GM23338 (cell line): ENCODE data around the gene XPNPEP1. TPM values are rescaled to one million over a fixed set of nuclear protein-coding genes. Genes with fewer than 3 reads are reported as not detected.

ENCODE experiments used
- ATAC-seq: fragments of 200-7000 bp; cut with Tn5 transposase; 3 replicates; pipeline ENCODE4 v1.9.1; 2020
- DNase-seq: peaks from one replicate; pipeline ENCODE4 v3.0.0-alpha.2; 2015; ENCODE audit warnings: low spot score
- H2AFZ ChIP-seq: fragments of 200-600 bp; sonication (generic); 2 replicates; pipeline ENCODE4 v1.8.0; 2016; ENCODE audit warnings: antibody characterized with exemption, mild to moderate bottlenecking, moderate library complexity
- H3F3A ChIP-seq: fragments of 200-600 bp; sonication (generic); replicated peaks from 2 replicates; pipeline ENCODE4 v1.8.0; 2017; ENCODE audit warnings: antibody characterized with exemption, mixed run types, low read depth
- H3K27ac ChIP-seq: fragments of 200-600 bp; sonication (generic); 2 replicates; pipeline ENCODE4 v1.6.1; 2016; ENCODE audit warnings: low read depth
- H3K27me3 ChIP-seq: fragments of 200-600 bp; sonication (generic); 2 replicates; pipeline ENCODE4 v1.8.0; 2016; ENCODE audit warnings: mild to moderate bottlenecking, mixed run types, moderate library complexity; ENCODE audit not compliant: insufficient read depth
- H3K36me3 ChIP-seq: fragments of 200-600 bp; sonication (generic); 2 replicates; pipeline ENCODE4 v1.8.0; 2016; ENCODE audit warnings: mild to moderate bottlenecking; ENCODE audit not compliant: insufficient read depth
- H3K4me1 ChIP-seq: fragments of 200-600 bp; sonication (generic); 2 replicates; pipeline ENCODE4 v1.8.0; 2016; ENCODE audit warnings: mild to moderate bottlenecking, moderate library complexity; ENCODE audit not compliant: insufficient read depth
- H3K4me2 ChIP-seq: fragments of 200-600 bp; sonication (generic); 2 replicates; pipeline ENCODE4 v1.7.1; 2017; ENCODE audit warnings: mixed run types
- H3K4me3 ChIP-seq: fragments of 200-600 bp; sonication (generic); 2 replicates; pipeline ENCODE4 v1.6.1; 2016; ENCODE audit warnings: mixed run types
- H3K79me2 ChIP-seq: fragments of 200-600 bp; sonication (generic); replicated peaks from 2 replicates; pipeline ENCODE4 v1.8.0; 2017; ENCODE audit warnings: mild to moderate bottlenecking; ENCODE audit not compliant: insufficient read depth
- H3K9me2 ChIP-seq: fragments of 200-600 bp; sonication (generic); 2 replicates; pipeline ENCODE4 v1.8.0; 2017; ENCODE audit not compliant: insufficient read depth
- H4K20me1 ChIP-seq: fragments of 200-600 bp; sonication (generic); replicated peaks from 2 replicates; pipeline ENCODE4 v1.8.0; 2017; ENCODE audit warnings: mild to moderate bottlenecking; ENCODE audit not compliant: insufficient read depth
- H3K27ac Mint-ChIP-seq: 2 replicates; pipeline ENCODE4 v1.8.0; 2020; ENCODE audit warnings: inconsistent platforms, mild to moderate bottlenecking, moderate library complexity, mixed read lengths
- H3K27me3 Mint-ChIP-seq: 3 replicates; pipeline ENCODE4 v1.8.0; 2022; ENCODE audit warnings: low read depth, mild to moderate bottlenecking, moderate library complexity, mixed read lengths, inconsistent platforms; ENCODE audit not compliant: insufficient read depth, poor library complexity
- H3K36me3 Mint-ChIP-seq: 3 replicates; pipeline ENCODE4 v1.8.0; 2021; ENCODE audit warnings: low read depth, mild to moderate bottlenecking, inconsistent platforms, moderate library complexity, mixed read lengths
- H3K4me1 Mint-ChIP-seq: 3 replicates; pipeline ENCODE4 v1.8.0; 2020; ENCODE audit warnings: mild to moderate bottlenecking, inconsistent platforms, mixed read lengths
- H3K4me3 Mint-ChIP-seq: 3 replicates; pipeline ENCODE4 v1.8.0; 2021; ENCODE audit warnings: moderate library complexity, mild to moderate bottlenecking, inconsistent platforms, mixed read lengths
- H3K9me3 Mint-ChIP-seq: 3 replicates; pipeline ENCODE4 v1.8.0; 2020; ENCODE audit warnings: moderate library complexity, mild to moderate bottlenecking, inconsistent platforms, mixed read lengths
- CREB1 ChIP-seq: fragments of 250-450 bp; sonication (Bioruptor Pico); IDR thresholded peaks from 2 replicates; pipeline ENCODE4 v1.5.0; 2020; ENCODE audit warnings: low read depth, mild to moderate bottlenecking, moderate library complexity
- JUNB ChIP-seq: IDR thresholded peaks from one replicate; pipeline ENCODE4 v1.6.1; 2016; ENCODE audit warnings: antibody characterized with exemption; ENCODE audit not compliant: unreplicated experiment
- POLR2AphosphoS5 ChIP-seq: IDR thresholded peaks from 2 replicates; pipeline ENCODE4 v1.6.1; 2016; ENCODE audit warnings: antibody characterized with exemption, low read depth
- STAT1 ChIP-seq: IDR thresholded peaks from one replicate; pipeline ENCODE4 v1.6.1; 2016; ENCODE audit warnings: antibody characterized with exemption; ENCODE audit not compliant: unreplicated experiment
- ZNF114 ChIP-seq: fragments of 250-450 bp; sonication (Bioruptor Pico); IDR thresholded peaks from 2 replicates; pipeline ENCODE4 v1.5.0; 2020; ENCODE audit warnings: mild to moderate bottlenecking, moderate library complexity
- polyA plus RNA-seq: library from polyadenylated mRNA; unstranded; fragments of >200 nt; fragmentation: Nextera tagmentation; extraction: Ambion mirVana; gene quantifications from 2 replicates; pipeline ENCODE4 v1.2.1, GENCODE V29; 2016
- total RNA-seq: library from RNA; depleted of rRNA; stranded (reverse); fragments of >200 nt; shearing (Covaris generic); gene quantifications from 2 replicates; pipeline ENCODE4 v1.2.3, GENCODE V29; 2014
- TF ChIP-seq, protein P1 (sequence below): IDR thresholded peaks from 2 replicates; pipeline ENCODE4 v1.6.1; 2016; ENCODE audit warnings: antibody characterized with exemption
- TF ChIP-seq, protein P2 (sequence below), 2 experiments: fragments of 200-600 bp in 1 of 2; sonication (generic) in 1 of 2; conservative IDR thresholded peaks; 2 replicates each; pipeline versions ENCODE4 v1.5.1 to v1.6.1; 2016 to 2017; ENCODE audit warnings: antibody characterized with exemption in 2 of 2, low read depth in 2 of 2, mild to moderate bottlenecking in 2 of 2, moderate library complexity in 1 of 2
- TF ChIP-seq, protein P3 (sequence below): IDR thresholded peaks from one replicate; pipeline ENCODE4 v1.6.1; 2018; ENCODE audit warnings: antibody characterized with exemption; ENCODE audit not compliant: unreplicated experiment
- TF ChIP-seq, protein P4 (sequence below): fragments of 250-450 bp; sonication (Bioruptor Pico); IDR thresholded peaks from 2 replicates; pipeline ENCODE4 v1.5.0; 2020; ENCODE audit warnings: mild to moderate bottlenecking, moderate library complexity

The XPNPEP1 gene
- total and polyA plus RNA-seq, 2 experiments from 2014 or later: 17.5 to 55.8 TPM

DNA sequence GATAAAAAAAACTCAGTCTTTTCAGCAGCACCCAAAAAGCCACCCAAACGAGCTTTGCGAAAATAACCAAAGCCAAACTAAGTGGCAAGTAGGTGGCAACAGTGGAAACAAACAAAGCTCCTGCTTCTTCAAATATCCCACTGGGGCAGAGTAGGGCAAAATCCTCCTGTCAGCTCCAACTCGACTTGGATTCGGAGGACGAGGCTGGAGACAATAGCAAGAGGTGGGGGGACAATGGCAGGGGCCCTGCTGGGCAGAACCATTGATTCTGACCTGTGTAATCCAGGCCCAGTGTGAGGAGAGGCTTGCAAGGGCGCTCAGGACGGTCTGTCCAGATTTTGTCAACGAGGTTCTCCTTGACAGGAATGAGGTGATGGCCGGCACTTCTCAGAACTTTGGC is 35.5 kb downstream of the XPNPEP1 start (continued):
- TF ChIP-seq, protein P1, sequence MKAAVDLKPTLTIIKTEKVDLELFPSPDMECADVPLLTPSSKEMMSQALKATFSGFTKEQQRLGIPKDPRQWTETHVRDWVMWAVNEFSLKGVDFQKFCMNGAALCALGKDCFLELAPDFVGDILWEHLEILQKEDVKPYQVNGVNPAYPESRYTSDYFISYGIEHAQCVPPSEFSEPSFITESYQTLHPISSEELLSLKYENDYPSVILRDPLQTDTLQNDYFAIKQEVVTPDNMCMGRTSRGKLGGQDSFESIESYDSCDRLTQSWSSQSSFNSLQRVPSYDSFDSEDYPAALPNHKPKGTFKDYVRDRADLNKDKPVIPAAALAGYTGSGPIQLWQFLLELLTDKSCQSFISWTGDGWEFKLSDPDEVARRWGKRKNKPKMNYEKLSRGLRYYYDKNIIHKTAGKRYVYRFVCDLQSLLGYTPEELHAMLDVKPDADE: no peak
- TF ChIP-seq POLR2AphosphoS5 (no peak), STAT1 (no peak), JUNB (no peak), CREB1 (no peak), ZNF114 (CRISPR knock-in tag) (no peak)
- TF ChIP-seq, protein P2, sequence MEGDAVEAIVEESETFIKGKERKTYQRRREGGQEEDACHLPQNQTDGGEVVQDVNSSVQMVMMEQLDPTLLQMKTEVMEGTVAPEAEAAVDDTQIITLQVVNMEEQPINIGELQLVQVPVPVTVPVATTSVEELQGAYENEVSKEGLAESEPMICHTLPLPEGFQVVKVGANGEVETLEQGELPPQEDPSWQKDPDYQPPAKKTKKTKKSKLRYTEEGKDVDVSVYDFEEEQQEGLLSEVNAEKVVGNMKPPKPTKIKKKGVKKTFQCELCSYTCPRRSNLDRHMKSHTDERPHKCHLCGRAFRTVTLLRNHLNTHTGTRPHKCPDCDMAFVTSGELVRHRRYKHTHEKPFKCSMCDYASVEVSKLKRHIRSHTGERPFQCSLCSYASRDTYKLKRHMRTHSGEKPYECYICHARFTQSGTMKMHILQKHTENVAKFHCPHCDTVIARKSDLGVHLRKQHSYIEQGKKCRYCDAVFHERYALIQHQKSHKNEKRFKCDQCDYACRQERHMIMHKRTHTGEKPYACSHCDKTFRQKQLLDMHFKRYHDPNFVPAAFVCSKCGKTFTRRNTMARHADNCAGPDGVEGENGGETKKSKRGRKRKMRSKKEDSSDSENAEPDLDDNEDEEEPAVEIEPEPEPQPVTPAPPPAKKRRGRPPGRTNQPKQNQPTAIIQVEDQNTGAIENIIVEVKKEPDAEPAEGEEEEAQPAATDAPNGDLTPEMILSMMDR (conservative IDR thresholded peaks at IDR 0.05; ENCODE audit: low read depth in 2 of 2): no peak
- TF ChIP-seq, protein P3, sequence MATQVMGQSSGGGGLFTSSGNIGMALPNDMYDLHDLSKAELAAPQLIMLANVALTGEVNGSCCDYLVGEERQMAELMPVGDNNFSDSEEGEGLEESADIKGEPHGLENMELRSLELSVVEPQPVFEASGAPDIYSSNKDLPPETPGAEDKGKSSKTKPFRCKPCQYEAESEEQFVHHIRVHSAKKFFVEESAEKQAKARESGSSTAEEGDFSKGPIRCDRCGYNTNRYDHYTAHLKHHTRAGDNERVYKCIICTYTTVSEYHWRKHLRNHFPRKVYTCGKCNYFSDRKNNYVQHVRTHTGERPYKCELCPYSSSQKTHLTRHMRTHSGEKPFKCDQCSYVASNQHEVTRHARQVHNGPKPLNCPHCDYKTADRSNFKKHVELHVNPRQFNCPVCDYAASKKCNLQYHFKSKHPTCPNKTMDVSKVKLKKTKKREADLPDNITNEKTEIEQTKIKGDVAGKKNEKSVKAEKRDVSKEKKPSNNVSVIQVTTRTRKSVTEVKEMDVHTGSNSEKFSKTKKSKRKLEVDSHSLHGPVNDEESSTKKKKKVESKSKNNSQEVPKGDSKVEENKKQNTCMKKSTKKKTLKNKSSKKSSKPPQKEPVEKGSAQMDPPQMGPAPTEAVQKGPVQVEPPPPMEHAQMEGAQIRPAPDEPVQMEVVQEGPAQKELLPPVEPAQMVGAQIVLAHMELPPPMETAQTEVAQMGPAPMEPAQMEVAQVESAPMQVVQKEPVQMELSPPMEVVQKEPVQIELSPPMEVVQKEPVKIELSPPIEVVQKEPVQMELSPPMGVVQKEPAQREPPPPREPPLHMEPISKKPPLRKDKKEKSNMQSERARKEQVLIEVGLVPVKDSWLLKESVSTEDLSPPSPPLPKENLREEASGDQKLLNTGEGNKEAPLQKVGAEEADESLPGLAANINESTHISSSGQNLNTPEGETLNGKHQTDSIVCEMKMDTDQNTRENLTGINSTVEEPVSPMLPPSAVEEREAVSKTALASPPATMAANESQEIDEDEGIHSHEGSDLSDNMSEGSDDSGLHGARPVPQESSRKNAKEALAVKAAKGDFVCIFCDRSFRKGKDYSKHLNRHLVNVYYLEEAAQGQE: no peak

DNA sequence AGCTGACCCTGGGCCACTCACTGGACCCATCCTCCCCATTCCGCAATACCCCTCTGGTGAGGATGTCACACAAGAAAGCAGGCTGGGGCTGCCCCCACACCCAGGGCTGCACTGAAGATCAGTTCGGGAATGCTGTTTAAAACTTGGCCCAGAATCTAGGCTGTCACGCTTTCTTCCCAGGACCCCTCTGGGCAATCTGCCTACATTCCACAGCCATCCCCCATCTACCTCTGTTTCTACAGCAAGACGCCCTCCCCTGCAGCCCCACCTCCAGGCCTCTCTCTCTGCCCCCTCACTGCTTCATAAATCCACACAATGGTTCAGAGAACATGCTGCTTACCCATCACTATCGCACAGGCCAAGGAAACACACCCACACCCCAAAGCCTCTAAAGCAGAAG is 36.1 kb downstream of the XPNPEP1 start:
- H3K4me2 ChIP-seq: no peak overlapping the region
- TF ChIP-seq POLR2AphosphoS5: no peak
- TF ChIP-seq STAT1: no peak
- TF ChIP-seq, protein P4, sequence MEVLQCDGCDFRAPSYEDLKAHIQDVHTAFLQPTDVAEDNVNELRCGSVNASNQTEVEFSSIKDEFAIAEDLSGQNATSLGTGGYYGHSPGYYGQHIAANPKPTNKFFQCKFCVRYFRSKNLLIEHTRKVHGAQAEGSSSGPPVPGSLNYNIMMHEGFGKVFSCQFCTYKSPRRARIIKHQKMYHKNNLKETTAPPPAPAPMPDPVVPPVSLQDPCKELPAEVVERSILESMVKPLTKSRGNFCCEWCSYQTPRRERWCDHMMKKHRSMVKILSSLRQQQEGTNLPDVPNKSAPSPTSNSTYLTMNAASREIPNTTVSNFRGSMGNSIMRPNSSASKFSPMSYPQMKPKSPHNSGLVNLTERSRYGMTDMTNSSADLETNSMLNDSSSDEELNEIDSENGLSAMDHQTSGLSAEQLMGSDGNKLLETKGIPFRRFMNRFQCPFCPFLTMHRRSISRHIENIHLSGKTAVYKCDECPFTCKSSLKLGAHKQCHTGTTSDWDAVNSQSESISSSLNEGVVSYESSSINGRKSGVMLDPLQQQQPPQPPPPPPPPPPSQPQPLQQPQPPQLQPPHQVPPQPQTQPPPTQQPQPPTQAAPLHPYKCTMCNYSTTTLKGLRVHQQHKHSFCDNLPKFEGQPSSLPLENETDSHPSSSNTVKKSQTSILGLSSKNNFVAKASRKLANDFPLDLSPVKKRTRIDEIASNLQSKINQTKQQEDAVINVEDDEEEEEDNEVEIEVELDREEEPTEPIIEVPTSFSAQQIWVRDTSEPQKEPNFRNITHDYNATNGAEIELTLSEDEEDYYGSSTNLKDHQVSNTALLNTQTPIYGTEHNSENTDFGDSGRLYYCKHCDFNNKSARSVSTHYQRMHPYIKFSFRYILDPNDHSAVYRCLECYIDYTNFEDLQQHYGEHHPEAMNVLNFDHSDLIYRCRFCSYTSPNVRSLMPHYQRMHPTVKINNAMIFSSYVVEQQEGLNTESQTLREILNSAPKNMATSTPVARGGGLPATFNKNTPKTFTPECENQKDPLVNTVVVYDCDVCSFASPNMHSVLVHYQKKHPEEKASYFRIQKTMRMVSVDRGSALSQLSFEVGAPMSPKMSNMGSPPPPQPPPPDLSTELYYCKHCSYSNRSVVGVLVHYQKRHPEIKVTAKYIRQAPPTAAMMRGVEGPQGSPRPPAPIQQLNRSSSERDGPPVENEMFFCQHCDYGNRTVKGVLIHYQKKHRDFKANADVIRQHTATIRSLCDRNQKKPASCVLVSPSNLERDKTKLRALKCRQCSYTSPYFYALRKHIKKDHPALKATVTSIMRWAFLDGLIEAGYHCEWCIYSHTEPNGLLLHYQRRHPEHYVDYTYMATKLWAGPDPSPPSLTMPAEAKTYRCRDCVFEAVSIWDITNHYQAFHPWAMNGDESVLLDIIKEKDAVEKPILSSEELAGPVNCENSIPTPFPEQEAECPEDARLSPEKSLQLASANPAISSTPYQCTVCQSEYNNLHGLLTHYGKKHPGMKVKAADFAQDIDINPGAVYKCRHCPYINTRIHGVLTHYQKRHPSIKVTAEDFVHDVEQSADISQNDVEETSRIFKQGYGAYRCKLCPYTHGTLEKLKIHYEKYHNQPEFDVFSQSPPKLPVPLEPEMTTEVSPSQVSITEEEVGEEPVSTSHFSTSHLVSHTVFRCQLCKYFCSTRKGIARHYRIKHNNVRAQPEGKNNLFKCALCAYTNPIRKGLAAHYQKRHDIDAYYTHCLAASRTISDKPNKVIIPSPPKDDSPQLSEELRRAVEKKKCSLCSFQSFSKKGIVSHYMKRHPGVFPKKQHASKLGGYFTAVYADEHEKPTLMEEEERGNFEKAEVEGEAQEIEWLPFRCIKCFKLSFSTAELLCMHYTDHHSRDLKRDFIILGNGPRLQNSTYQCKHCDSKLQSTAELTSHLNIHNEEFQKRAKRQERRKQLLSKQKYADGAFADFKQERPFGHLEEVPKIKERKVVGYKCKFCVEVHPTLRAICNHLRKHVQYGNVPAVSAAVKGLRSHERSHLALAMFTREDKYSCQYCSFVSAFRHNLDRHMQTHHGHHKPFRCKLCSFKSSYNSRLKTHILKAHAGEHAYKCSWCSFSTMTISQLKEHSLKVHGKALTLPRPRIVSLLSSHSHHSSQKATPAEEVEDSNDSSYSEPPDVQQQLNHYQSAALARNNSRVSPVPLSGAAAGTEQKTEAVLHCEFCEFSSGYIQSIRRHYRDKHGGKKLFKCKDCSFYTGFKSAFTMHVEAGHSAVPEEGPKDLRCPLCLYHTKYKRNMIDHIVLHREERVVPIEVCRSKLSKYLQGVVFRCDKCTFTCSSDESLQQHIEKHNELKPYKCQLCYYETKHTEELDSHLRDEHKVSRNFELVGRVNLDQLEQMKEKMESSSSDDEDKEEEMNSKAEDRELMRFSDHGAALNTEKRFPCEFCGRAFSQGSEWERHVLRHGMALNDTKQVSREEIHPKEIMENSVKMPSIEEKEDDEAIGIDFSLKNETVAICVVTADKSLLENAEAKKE (CRISPR knock-in tag): no peak
- TF ChIP-seq, protein P1: no peak

More for the DNA sequence above, 36.1 kb downstream of the XPNPEP1 start:
- H3K36me3 Mint-ChIP-seq: peaks cover 38% of the 10 kb centered on the region
- no peak overlapping the region for H3K4me3 ChIP-seq
- peak overlapping the region; percentile 57 for H3K27ac Mint-ChIP-seq
- peaks cover 8% of the 10 kb centered on the region; the same call in 1 of the 2 replicates for H3K4me1 ChIP-seq
- no peak overlapping the region for H2AFZ ChIP-seq
- H3K9me3 Mint-ChIP-seq: no peaks in the 10 kb centered on the region
- H3K36me3 ChIP-seq: peaks cover 8% of the 10 kb centered on the region; the same call in 1 of the 2 replicates
- no peaks in the 10 kb centered on the region for H3K79me2 ChIP-seq
- H3F3A ChIP-seq: no peaks in the 10 kb centered on the region
- H4K20me1 ChIP-seq: 0 out of 2 replicates have a peak, but pooled peaks cover 3% of the 10 kb centered on the region
- DNase-seq (no peak), ATAC-seq (no peak)
- peaks cover 4% of the 10 kb centered on the region for H3K27me3 Mint-ChIP-seq
- no peak overlapping the region for H3K27ac ChIP-seq
- H3K4me1 Mint-ChIP-seq: peaks cover 21% of the 10 kb centered on the region; the same call in 2 of the 3 replicates
- H3K27me3 ChIP-seq: no peaks in the 10 kb centered on the region
- no peak overlapping the region for H3K4me3 Mint-ChIP-seq
- H3K9me2 ChIP-seq: no peaks in the 10 kb centered on the region
